ENCODE results near the gene ZBED5. TPM values are rescaled to one million over a fixed set of nuclear protein-coding genes. Genes with fewer than 3 reads are reported as not detected.

ZBED5 gene
- total and polyA plus RNA-seq, 2 of the 4 experiments (the other 2 are of a cell fraction) = 28.2 to 30.8 TPM

DNA sequence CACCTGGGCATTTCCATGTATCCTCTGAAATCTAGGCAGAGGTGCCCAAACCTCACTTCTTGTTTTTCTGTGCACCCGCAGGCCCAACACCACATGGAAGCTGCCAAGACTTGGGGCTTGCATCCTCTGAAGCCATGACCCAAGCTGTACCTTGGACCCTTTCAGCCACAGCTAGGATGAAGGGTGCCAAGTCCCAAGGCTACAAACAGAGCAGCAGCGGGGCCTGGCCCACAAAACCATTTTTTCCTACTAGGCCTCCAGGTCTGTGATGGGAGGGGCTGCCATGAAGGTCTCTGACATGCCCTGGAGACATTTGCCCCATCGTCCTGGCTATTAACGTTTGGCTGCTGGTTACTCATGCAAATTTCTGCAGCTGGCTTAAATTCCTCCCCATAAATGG, 28.7 kb downstream of the ZBED5 start:
- no peak overlapping the region for H4K91ac ChIP-seq (ENCODE audit: insufficient read depth, low read depth, low read length)
- no peaks in the 10 kb centered on the region for H3K4me1 ChIP-seq (ENCODE audit: control insufficient read depth, insufficient read depth, low read length)
- H2AK9ac ChIP-seq (replicated peaks; ENCODE audit: low read depth, low read length, poor library complexity) = no peak overlapping the region
- WGBS, 2 experiments (ENCODE audit: extremely low coverage in 2 of 2, insufficient read length in 1 of 2) = 100% methylated on average over 1 of the region's 4 CpGs; no CpG with 5 or more reads in 1 of the 2 experiments
- no peak overlapping the region for H4K8ac ChIP-seq (ENCODE audit: low read depth in 2 of 2, low read length in 2 of 2)
- H4K20me1 ChIP-seq (ENCODE audit: insufficient read depth, low read length) = no peaks in the 10 kb centered on the region
- H3K56ac ChIP-seq (ENCODE audit: extremely low read depth, insufficient read depth, low read length) = no peak overlapping the region
- no TSS peak for BruUV-seq (replicated peaks)
- no peaks in the 10 kb centered on the region for H3K9me1 ChIP-seq (ENCODE audit: insufficient read depth, low read length)
- no peak overlapping the region for H2AFZ ChIP-seq (replicated peaks; ENCODE audit: low read length, poor library complexity)
- H2BK120ac ChIP-seq (ENCODE audit: low read depth, low read length) = no peak overlapping the region
- no peak overlapping the region for H3K9ac ChIP-seq (ENCODE audit: low read depth, low read length)
- H3K4ac ChIP-seq (ENCODE audit: low read depth, low read length) = no peak overlapping the region
- no peak overlapping the region for H2BK5ac ChIP-seq (ENCODE audit: low read depth, low read length, poor library complexity, severe bottlenecking)
- no peak overlapping the region for H3K18ac ChIP-seq (ENCODE audit: low read depth, low read length)
- H3K14ac ChIP-seq (replicated peaks; ENCODE audit: low read depth, low read length) = no peak overlapping the region
- no peak for TF ChIP-seq NFE2L2 (IDR thresholded peaks at IDR 0.05; ENCODE audit: low read depth, low read length)
- no peak for TF ChIP-seq POLR2A (IDR thresholded peaks at IDR 0.05; ENCODE audit: low read depth, low read length)
- TF ChIP-seq MXI1 (IDR thresholded peaks at IDR 0.05; ENCODE audit: borderline replicate concordance, low read depth, low read length) = no peak
- no peak for TF ChIP-seq CHD1 (IDR thresholded peaks at IDR 0.05; ENCODE audit: low read depth, low read length)
- no peaks in the 10 kb centered on the region for H3K27me3 ChIP-seq (ENCODE audit: control insufficient read depth, insufficient read depth, low read length)
- no peak overlapping the region for H3K4me3 ChIP-seq (ENCODE audit: insufficient read depth, low read depth, low read length)
- no peak overlapping the region for H2BK15ac ChIP-seq (ENCODE audit: low read depth, low read length)
- no peak overlapping the region for H2AK5ac ChIP-seq (ENCODE audit: low read depth, low read length)
- H2BK20ac ChIP-seq (ENCODE audit: low read depth, low read length) = no peak overlapping the region
- intact Hi-C loops (cut with micrococcal nuclease) (no loop called here), in situ Hi-C loops (cut with MboI; ENCODE audit: low sequenced_read_pairs) (no loop called here), dilution Hi-C loops (cut with HindIII; ENCODE audit: low sequenced_read_pairs, unreplicated experiment) (no loop called here)
- CTCF ChIA-PET = no interaction called here
- no peak for ATAC-seq (ENCODE audit: low read depth)
- H3K36me3 ChIP-seq (ENCODE audit: control insufficient read depth, insufficient read depth, low read length) = no peaks in the 10 kb centered on the region
- H3K9me3 ChIP-seq (ENCODE audit: control insufficient read depth, insufficient read depth, low read length) = no peaks in the 10 kb centered on the region
- no peaks in the 10 kb centered on the region for H3K79me1 ChIP-seq (ENCODE audit: low read depth in 1 of 2, low read length in 2 of 2)
- no peak for DNase-seq
- H3K4me2 ChIP-seq (ENCODE audit: low read depth, low read length) = no peak overlapping the region
- POLR2A ChIA-PET (ENCODE audit: unreplicated experiment) = interaction anchor here (0.6 kb wide), 1 partner anchor 1238 kb away, joined by 3 read pairs; no protein-coding TSS in a partner anchor
- no peak overlapping the region for H4K5ac ChIP-seq (ENCODE audit: low read depth, low read length)
- no peak overlapping the region for H3K27ac ChIP-seq (ENCODE audit: insufficient read depth, low read length)
- H3K23ac ChIP-seq (ENCODE audit: low read depth, low read length) = no peak overlapping the region
